ENCODE data around the gene STRN3.

STRN3 gene

DNA sequence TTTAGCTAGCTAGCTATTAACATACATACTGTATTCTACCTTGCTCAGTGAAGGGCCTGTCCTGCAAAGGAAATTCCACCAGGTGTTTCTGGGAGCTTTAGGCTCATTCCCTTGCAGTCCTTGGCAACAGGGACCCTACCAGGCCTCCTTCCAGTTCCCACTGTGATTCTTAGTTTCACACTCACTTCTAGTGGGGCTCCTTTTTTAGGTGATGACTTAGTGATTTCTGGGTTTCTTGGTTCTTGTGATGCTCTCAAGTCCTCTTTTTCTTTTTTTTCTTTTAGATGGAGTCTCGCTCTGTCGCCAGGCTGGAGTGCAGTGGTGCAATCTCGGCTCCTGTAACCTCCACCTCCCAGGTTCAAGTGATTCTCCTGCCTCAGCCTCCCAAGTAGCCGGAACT, 10.4 kb upstream of the STRN3 start:
- TF ChIP-seq, protein P1, sequence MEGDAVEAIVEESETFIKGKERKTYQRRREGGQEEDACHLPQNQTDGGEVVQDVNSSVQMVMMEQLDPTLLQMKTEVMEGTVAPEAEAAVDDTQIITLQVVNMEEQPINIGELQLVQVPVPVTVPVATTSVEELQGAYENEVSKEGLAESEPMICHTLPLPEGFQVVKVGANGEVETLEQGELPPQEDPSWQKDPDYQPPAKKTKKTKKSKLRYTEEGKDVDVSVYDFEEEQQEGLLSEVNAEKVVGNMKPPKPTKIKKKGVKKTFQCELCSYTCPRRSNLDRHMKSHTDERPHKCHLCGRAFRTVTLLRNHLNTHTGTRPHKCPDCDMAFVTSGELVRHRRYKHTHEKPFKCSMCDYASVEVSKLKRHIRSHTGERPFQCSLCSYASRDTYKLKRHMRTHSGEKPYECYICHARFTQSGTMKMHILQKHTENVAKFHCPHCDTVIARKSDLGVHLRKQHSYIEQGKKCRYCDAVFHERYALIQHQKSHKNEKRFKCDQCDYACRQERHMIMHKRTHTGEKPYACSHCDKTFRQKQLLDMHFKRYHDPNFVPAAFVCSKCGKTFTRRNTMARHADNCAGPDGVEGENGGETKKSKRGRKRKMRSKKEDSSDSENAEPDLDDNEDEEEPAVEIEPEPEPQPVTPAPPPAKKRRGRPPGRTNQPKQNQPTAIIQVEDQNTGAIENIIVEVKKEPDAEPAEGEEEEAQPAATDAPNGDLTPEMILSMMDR (IDR thresholded peaks at IDR 0.05; ENCODE audit: low read length, missing control alignments): no peak
- no peak for DNase-seq (ENCODE audit: low read depth)
- H3K4me3 ChIP-seq (replicated peaks; ENCODE audit: low read depth, low read length): no peak overlapping the region

DNA sequence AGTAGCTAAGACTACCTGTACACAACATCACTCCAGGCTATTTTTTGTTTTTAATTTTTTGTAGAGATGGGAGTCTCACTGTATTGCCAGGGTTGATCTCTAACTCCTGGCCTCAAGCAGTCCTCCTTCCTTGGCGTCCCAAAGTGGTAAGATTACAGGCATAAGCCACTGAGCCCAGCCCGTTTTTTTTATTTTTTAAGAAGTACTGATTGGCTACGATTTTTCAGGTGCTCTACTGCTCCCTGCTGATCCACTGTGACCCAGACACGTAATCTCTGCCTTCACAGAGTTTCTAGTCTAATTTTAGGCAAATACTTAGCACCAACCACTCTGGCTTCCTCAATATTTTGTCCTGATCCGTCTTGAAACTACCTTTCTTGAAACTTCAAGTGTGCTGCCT, 4.3 kb upstream of the STRN3 start:
- TF ChIP-seq, protein P1 (IDR thresholded peaks at IDR 0.05; ENCODE audit: low read length, missing control alignments): no peak
- H3K4me3 ChIP-seq (replicated peaks; ENCODE audit: low read depth, low read length): no peak overlapping the region
- DNase-seq (ENCODE audit: low read depth): no peak

DNA sequence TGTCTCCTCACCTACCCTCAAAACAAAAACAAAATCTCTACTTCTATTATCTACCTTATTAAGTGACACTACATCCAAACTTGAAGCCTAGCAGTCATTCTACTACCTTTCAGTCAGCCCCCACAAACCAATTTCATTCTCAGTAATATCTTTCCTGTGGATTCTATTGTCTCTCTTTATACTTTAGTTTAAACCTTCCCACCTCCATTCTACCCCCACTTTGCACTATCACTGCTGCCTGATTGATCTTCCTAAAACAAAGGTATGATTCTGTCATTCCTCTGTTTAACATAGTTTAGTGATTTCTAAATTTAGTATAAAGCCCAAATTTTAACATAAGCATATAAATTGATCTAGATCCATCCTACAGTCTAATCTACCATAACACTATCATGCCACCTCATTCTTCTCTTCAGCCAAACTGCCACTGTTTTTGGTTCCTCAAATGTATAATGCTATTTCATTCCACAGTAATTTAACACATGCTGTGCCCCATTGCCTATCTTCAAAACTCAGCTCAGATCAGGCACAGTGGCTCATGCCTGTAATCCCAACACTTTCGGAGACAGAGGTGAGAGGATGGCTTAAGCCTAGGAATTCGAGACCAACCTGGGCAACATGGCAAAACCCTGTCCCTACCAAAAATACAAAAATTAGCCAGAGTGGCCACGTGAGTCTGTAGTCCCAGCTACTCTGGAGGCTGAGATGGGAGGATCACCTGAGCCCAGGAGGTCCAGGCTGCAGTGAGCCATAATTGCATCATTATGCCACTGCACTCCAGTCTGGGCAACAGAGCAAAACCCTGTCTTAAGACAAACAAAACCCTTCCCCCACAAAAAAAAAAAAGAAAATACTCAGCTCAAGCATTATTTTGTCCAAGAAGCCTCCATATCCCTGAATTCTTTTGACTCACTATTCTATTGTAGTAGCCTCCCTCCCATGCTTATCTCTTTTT, 3.1 kb upstream of the STRN3 start:
- H3K4me3 ChIP-seq (replicated peaks; ENCODE audit: low read depth, low read length): no peak overlapping the region
- TF ChIP-seq, protein P1 (IDR thresholded peaks at IDR 0.05; ENCODE audit: low read length, missing control alignments): no peak
- DNase-seq (ENCODE audit: low read depth): peak; percentile 7

DNA sequence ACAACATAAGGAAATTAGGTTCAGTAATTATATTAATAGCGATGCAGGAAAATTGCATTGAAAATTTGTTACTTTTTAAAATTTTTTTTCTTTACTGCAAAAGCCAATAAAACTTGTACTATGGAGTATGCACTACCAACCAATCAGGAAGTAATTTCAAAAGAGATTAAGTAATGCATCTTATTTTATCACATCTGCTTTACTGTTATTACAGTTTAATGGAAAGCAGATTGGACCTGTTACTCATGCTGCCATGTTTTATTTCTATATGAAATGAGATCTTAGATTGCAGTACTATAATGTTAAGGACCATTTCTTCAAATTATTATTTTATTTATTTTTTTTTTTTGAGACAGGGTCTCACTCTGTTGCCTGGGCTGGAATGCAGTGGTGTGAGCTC, 1.7 kb upstream of the STRN3 start:
- no peak overlapping the region for H3K4me3 ChIP-seq (replicated peaks; ENCODE audit: low read depth, low read length)
- TF ChIP-seq, protein P1 (IDR thresholded peaks at IDR 0.05; ENCODE audit: low read length, missing control alignments): no peak
- DNase-seq (ENCODE audit: low read depth): no peak

DNA sequence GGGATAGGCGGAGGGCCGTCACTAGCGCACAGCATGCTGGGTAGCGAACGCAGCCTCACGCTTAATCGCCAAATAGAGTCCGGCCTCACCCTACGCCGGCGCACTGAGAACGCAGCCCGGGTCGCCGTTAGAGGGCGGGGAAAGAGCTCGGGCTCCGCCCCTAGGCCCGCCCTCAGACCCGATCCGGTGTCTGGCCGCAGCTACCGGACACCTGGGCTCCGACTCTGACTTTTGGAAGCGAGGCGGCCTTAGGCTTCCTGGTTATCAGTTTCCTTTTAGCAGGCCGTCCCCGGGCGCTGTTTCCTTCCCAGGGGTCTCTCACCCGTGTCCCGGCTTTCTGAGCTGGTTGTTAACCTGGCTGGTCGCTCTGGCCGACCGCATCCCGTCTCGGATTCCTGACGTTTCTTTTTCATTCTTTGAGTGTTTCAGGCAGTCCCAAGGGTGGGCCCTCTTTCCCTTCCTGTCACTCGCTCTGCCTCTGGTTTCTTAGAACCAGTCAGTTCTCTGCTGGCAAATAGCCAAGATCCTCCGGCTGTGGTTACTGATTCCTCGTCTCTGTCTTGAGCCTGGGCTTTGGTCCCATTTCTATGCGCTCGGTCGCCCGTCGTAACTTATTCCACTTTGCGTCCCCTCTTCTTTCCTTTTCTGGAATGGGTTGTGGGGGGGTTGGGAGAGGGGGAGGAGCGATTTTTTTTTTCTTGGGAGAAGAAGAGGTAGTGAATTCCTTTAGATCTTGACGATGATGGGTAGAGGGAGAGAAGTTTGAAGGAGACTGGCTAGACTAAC, 464 bp upstream of the STRN3 start:
- TF ChIP-seq, protein P1 (IDR thresholded peaks at IDR 0.05; ENCODE audit: low read length, missing control alignments): no peak
- peak; percentile 97 for DNase-seq (ENCODE audit: low read depth)
- H3K4me3 ChIP-seq (replicated peaks; ENCODE audit: low read depth, low read length): peak overlapping the region; percentile 81

DNA sequence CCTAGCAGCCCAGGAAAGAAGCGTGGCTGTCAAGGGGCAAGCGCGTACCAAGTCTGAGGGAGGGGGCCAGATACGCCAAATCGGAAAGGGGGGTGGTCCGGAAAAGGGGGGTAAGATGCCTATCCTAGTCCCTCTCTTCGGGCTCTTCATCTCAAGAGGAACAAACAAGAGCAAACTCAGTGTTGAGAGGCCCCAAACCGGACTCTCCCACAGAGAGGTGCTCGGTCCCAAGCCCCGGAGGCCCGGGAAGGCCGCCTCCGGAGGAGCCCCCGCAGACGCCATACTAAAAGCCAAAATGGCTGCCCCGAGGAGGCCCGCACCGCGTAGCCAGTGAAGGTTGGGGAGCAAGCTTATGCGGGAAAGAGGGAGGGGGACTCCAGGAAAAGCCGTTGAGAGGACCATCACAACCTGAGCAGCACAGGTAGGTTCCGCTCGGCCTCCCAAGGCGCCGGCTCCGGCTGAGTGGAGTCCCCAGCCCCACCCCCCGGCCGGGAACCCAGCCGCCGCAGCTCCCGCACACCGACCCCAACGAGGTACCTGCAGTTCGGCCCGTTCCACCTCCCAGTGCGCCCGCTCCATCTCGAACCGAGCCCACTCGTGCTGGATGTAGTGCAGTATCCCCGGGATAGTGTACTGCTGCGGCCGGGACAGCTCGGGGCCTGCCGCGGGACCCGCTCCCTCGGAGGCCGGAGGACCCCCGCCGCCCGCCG, 657 bp downstream of the STRN3 start, which contains the start of gene AP4S1:
TSS of gene AP4S1 (plus strand) at position 283 of the 710 bp plus-strand sequence. CDS start 40,548 bp downstream, outside the sequence.
- H3K4me3 ChIP-seq (replicated peaks; ENCODE audit: low read depth, low read length): peak within 1 kb of the TSS; percentile 81
- TF ChIP-seq, protein P1 (IDR thresholded peaks at IDR 0.05; ENCODE audit: low read length, missing control alignments): no peak
- DNase-seq (ENCODE audit: low read depth): peak; percentile 19
